H1 (cell line): ENCODE measurements around the gene CRHR1. TPM values are rescaled to one million over a fixed set of nuclear protein-coding genes. Genes with fewer than 3 reads are reported as not detected.

ENCODE experiments used
- CTCF ChIA-PET: fragments of 300-600 bp; sonication (Branson Sonifier 250); formaldehyde crosslinking; loops from one replicate; lab custom pipeline; 2021; ENCODE audit not compliant: partially characterized antibody; lab: Charles Lee
- POLR2A ChIA-PET: fragments of 300-600 bp; sonication (Branson Sonifier 250); formaldehyde crosslinking; loops from one replicate; lab custom pipeline; 2021; ENCODE audit warnings: inconsistent platforms; ENCODE audit not compliant: partially characterized antibody; lab: Charles Lee
- DNase-seq, 2 experiments: peaks; one replicate each; pipeline versions ENCODE4 v3.0.0 to v3.0.0-alpha.2; 2010 to 2022; ENCODE audit warnings: low spot score in 2 of 2, low read depth in 1 of 2, mixed read lengths in 1 of 2
- FAIRE-seq: peaks from 2 replicates; lab custom pipeline; 2011; peaks lifted over from hg19 to GRCh38; lab: Jason Lieb, UNC
- H2AFZ ChIP-seq: 2 replicates; pipeline ENCODE4 v1.8.1; 2012; ENCODE audit warnings: low read length, inconsistent platforms
- H2AK5ac ChIP-seq: 2 replicates; pipeline ENCODE4 v1.6.1; 2013; ENCODE audit warnings: low read depth, low read length
- H2BK120ac ChIP-seq: replicated peaks from 2 replicates; pipeline ENCODE3; 2013; ENCODE audit warnings: low read depth, low read length, inconsistent platforms
- H2BK12ac ChIP-seq: 2 replicates; pipeline ENCODE4 v1.6.1; 2013; ENCODE audit warnings: low read depth, low read length
- H2BK15ac ChIP-seq: 2 replicates; pipeline ENCODE4 v1.6.1; 2013; ENCODE audit warnings: low read length
- H2BK20ac ChIP-seq: 2 replicates; pipeline ENCODE4 v1.6.1; 2013; ENCODE audit warnings: low read length
- H2BK5ac ChIP-seq: 2 replicates; pipeline ENCODE4 v1.6.1; 2013; ENCODE audit warnings: low read depth, low read length
- H3K14ac ChIP-seq: 2 replicates; pipeline ENCODE4 v1.6.1; 2013; ENCODE audit warnings: inconsistent platforms; ENCODE audit not compliant: insufficient read length
- H3K18ac ChIP-seq: 2 replicates; pipeline ENCODE4 v1.6.1; 2013; ENCODE audit warnings: low read length; ENCODE audit errors: extremely low read depth
- H3K23ac ChIP-seq: 2 replicates; pipeline ENCODE4 v1.6.1; 2013; ENCODE audit warnings: inconsistent platforms; ENCODE audit not compliant: insufficient read length
- H3K23me2 ChIP-seq: 2 replicates; pipeline ENCODE4 v1.6.1; 2013; ENCODE audit warnings: low read depth, low read length
- H3K27ac ChIP-seq: 2 replicates; pipeline ENCODE4 v1.6.1; 2011; ENCODE audit warnings: low read depth, low read length, inconsistent platforms
- H3K27me3 ChIP-seq, 4 experiments: replicated peaks in 1 of 4; 1 replicate in 1 of 4; 2 replicates in 3 of 4; pipeline versions ENCODE4 v1.6.1 to v1.8.1; 2011 to 2013; ENCODE audit warnings: low read length in 3 of 4, mild to moderate bottlenecking in 3 of 4, inconsistent platforms in 2 of 4, mixed read lengths in 2 of 4, moderate library complexity in 1 of 4; ENCODE audit not compliant: control insufficient read depth in 3 of 4, insufficient read depth in 3 of 4; ENCODE audit errors: extremely low read depth in 1 of 4
- H3K36me3 ChIP-seq, 4 experiments: 2 replicates each; pipeline versions ENCODE4 v1.6.1 to v1.8.1; 2011 to 2013; ENCODE audit warnings: mild to moderate bottlenecking in 4 of 4, low read length in 3 of 4, moderate library complexity in 2 of 4, control low read depth in 1 of 4, inconsistent platforms in 1 of 4; ENCODE audit not compliant: insufficient read depth in 4 of 4, control insufficient read depth in 2 of 4
- H3K4ac ChIP-seq: replicated peaks from 2 replicates; pipeline ENCODE3; 2013; ENCODE audit warnings: low read length, low read depth, mixed read lengths, inconsistent platforms; ENCODE audit not compliant: insufficient read length
- H3K4me1 ChIP-seq, 4 experiments: replicated peaks in 1 of 4; 1 replicate in 1 of 4; 2 replicates in 3 of 4; pipeline versions ENCODE4 v1.6.1 to v1.8.1; 2011 to 2013; ENCODE audit warnings: low read length in 3 of 4, inconsistent platforms in 2 of 4, mixed read lengths in 1 of 4; ENCODE audit not compliant: insufficient read depth in 4 of 4, control insufficient read depth in 3 of 4
- H3K4me2 ChIP-seq, 2 experiments: 2 replicates each; pipeline versions ENCODE4 v1.6.1 to v1.8.1; 2011 to 2013; ENCODE audit warnings: low read depth in 2 of 2, low read length in 2 of 2, control low read depth in 1 of 2, inconsistent platforms in 1 of 2, mild to moderate bottlenecking in 1 of 2; ENCODE audit not compliant: insufficient read depth in 1 of 2
- H3K4me3 ChIP-seq, 4 experiments: fragments of 200-600, 300-600 bp in 1 of 4; sonication (generic), shearing (Covaris generic), sonication (Bioruptor Twin) in 1 of 4; 2 replicates each; pipeline versions ENCODE4 v1.5.1 to v1.8.1; 2011 to 2016; ENCODE audit warnings: low read length in 4 of 4, low read depth in 3 of 4, control low read depth in 2 of 4, inconsistent platforms in 2 of 4, mild to moderate bottlenecking in 2 of 4, mixed read lengths in 1 of 4, moderate library complexity in 1 of 4; ENCODE audit not compliant: insufficient read depth in 2 of 4; ENCODE audit errors: extremely low read depth in 1 of 4
- H3K56ac ChIP-seq: replicated peaks from 2 replicates; pipeline ENCODE3; 2013; ENCODE audit warnings: low read depth, mild to moderate bottlenecking, mixed read lengths, low read length, inconsistent platforms; ENCODE audit not compliant: insufficient read length
- H3K79me1 ChIP-seq: 2 replicates; pipeline ENCODE4 v1.6.1; 2013; ENCODE audit warnings: low read depth, low read length, control low read depth
- H3K79me2 ChIP-seq, 2 experiments: 2 replicates each; pipeline versions ENCODE4 v1.6.1 to v1.8.1; 2012 to 2013; ENCODE audit warnings: low read length in 2 of 2, mild to moderate bottlenecking in 2 of 2, inconsistent platforms in 1 of 2; ENCODE audit not compliant: insufficient read depth in 2 of 2, control insufficient read depth in 1 of 2
- H3K9ac ChIP-seq, 4 experiments: replicated peaks in 1 of 4; 1 replicate in 1 of 4; 2 replicates in 3 of 4; pipeline versions ENCODE4 v1.6.1 to v1.8.1; 2011 to 2013; ENCODE audit warnings: low read depth in 3 of 4, low read length in 3 of 4, control low read depth in 2 of 4, mild to moderate bottlenecking in 2 of 4, moderate library complexity in 2 of 4, inconsistent platforms in 1 of 4; ENCODE audit errors: extremely low read depth in 1 of 4
- H3K9me3 ChIP-seq, 2 experiments: 2 replicates each; pipeline versions ENCODE4 v1.6.1 to v1.8.1; 2012 to 2013; ENCODE audit warnings: mild to moderate bottlenecking in 2 of 2, moderate library complexity in 2 of 2, control low read depth in 1 of 2, inconsistent platforms in 1 of 2, low read depth in 1 of 2, low read length in 1 of 2, mixed read lengths in 1 of 2; ENCODE audit not compliant: insufficient read depth in 2 of 2
- H4K20me1 ChIP-seq, 2 experiments: replicated peaks in 1 of 2; 2 replicates each; pipeline versions ENCODE3 to v1.8.1; 2011 to 2013; ENCODE audit warnings: inconsistent platforms in 2 of 2, low read length in 2 of 2, mild to moderate bottlenecking in 1 of 2; ENCODE audit not compliant: insufficient read depth in 2 of 2, control insufficient read depth in 1 of 2
- H4K5ac ChIP-seq: 2 replicates; pipeline ENCODE4 v1.6.1; 2013; ENCODE audit warnings: low read length, low read depth, mixed read lengths, inconsistent platforms; ENCODE audit not compliant: insufficient read length
- H4K8ac ChIP-seq: 2 replicates; pipeline ENCODE4 v1.8.0; 2013; ENCODE audit warnings: mild to moderate bottlenecking, moderate library complexity, low read length, inconsistent platforms; ENCODE audit not compliant: insufficient read depth; ENCODE audit errors: extremely low read depth
- H4K91ac ChIP-seq: replicated peaks from 2 replicates; pipeline ENCODE3; 2013; ENCODE audit warnings: low read length, mixed read lengths, inconsistent platforms; ENCODE audit not compliant: insufficient read length
- CEBPB ChIP-seq: IDR thresholded peaks from 2 replicates; pipeline ENCODE4 v1.6.1; 2012; ENCODE audit warnings: low read depth, low read length
- WGBS, 2 experiments: shearing (Covaris generic) in 1 of 2; methylation state at CpG; one replicate each; pipeline versions ENCODE4 v1.1.6 to v1.1.7; 2013 to 2015; ENCODE audit warnings: low lambda C conversion rate in 2 of 2, mixed read lengths in 2 of 2, inconsistent platforms in 1 of 2, low coverage in 1 of 2, missing lambda C conversion rate in 1 of 2; ENCODE audit not compliant: insufficient replicate concordance in 2 of 2, insufficient coverage in 1 of 2, insufficient read length in 1 of 2; ENCODE audit errors: extremely low coverage in 1 of 2, missing lambda C conversion rate in 1 of 2; 5-methylcytosine and 5-hydroxymethylcytosine counted together
- polyA plus RNA-seq, 7 experiments: library from polyadenylated mRNA; depleted of rRNA in 3 of 7; stranded (reverse) in 5 of 7; unstranded in 2 of 7; fragments of >200 nt in 5 of 7; fragments of 200-250 nt in 2 of 7; gene quantifications; 1 replicate in 5 of 7; 2 replicates in 1 of 7; 4 replicates in 1 of 7; pipeline versions ENCODE4 v1.2.1 to v1.2.3, GENCODE V29; 2011 to 2013; ENCODE audit warnings: missing spikeins in 2 of 7, mixed read lengths in 2 of 7
- total RNA-seq: library from RNA; stranded (reverse); fragmentation: NEBNext Ultra II Directional; extraction: Animal tissue kit (Norgen Biotek cat#: 25700); gene quantifications from 2 replicates; pipeline ENCODE4 v1.2.1, GENCODE V29; 2021

Gene CRHR1
- total and polyA plus RNA-seq, 2 of the 8 experiments (the other 6 are each of a cell fraction or from before 2014, with no cell fraction given) = 0.56 to 1.7 TPM

DNA sequence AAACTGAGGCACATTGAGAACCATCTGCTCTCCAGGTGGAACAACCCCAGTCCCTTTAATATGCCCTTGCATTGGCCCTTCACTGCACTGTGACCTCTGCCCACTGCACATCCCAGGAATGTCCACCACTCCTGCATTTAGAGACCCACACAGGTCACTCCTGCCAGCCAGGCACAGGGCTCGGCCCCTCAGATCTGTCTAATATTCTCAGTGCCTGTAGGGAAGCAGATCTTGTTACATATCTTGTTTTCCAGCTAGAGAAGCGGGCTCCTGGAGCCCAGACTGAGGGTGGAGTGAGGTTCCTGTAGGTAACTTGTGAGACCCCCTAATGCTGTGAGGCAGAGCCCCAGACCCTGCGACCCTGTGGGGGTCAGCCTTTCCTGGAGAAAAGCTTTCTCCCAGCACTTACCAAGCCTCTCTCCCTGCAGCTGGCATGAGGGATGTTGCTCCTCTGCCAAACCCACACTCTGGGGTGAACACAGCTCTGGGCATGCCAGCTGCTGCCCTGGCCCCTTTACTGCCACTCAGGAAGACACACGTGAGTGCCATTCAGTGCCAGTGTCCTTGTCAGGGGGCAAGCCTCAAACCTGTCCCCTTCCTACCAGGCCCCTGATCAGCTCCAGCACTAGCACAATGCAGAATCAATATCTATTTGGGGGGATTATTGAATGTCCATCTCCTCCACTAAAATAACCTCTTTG is 40.3 kb upstream of the CRHR1 start:
- Histone ChIP-seq H2BK5ac (no peak overlapping the region), H3K27me3 (peaks cover 20 to 76% (median 67%) of the 10 kb centered on the region in 4 experiments), H3K14ac (no peak overlapping the region), H3K23me2 (no peaks in the 10 kb centered on the region), H3K79me1 (no peaks in the 10 kb centered on the region), H4K20me1 (peaks cover 2 to 4% of the 10 kb centered on the region in 2 experiments), H3K4me2 (no peak overlapping the region), H3K9ac (no peak overlapping the region), H3K4me1 (peaks cover 2 to 5% (median 3%) of the 10 kb centered on the region in 4 experiments; a peak in 6 of 7 replicates), H2BK120ac (no peak overlapping the region), H3K18ac (no peak overlapping the region), H3K27ac (no peak overlapping the region), H4K91ac (no peak overlapping the region), H4K5ac (no peak overlapping the region), H3K36me3 (no peaks in the 10 kb centered on the region), H3K9me3 (no peaks in the 10 kb centered on the region), H3K23ac (no peak overlapping the region), H3K4ac (no peak overlapping the region), H4K8ac (no peak overlapping the region), H3K4me3 (no peak overlapping the region), H2BK20ac (no peak overlapping the region), H2BK15ac (no peak overlapping the region), H3K56ac (no peak overlapping the region), H3K79me2 (no peaks in the 10 kb centered on the region), H2BK12ac (no peak overlapping the region), H2AK5ac (no peak overlapping the region), H2AFZ (no peak overlapping the region)
- ChIA-PET CTCF (interaction anchor here (0.9 to 4.5 kb wide), 8 partner anchors 21 to 77 kb away, joined by 3 to 16 read pairs (median 8); partner anchors contain the start of gene CRHR1), POLR2A (no interaction called here)
- DNase-seq (no peak), FAIRE-seq (no peak)
- WGBS, 2 experiments = 72% methylated on average over 4 of the region's 4 CpGs; no CpG with 5 or more reads in 1 of the 2 experiments
- no peak for TF ChIP-seq CEBPB
